PC-9 (cell line): Measurements from ENCODE around the gene DSTN. TPM values are rescaled to one million over a fixed set of nuclear protein-coding genes. Genes with fewer than 3 reads are reported as not detected.

ENCODE experiments used
- BruUV-seq: library from RNA; stranded (reverse); fragments of 400-500 nt; replicated peaks from 2 replicates; lab custom pipeline; 2021; lab: Mats Ljungman, UMichigan
- CTCF ChIA-PET: fragments of 300-600 bp; sonication (Branson Sonifier 250); formaldehyde crosslinking; loops from one replicate; lab custom pipeline; 2022; ENCODE audit warnings: antibody characterized with exemption; lab: Charles Lee
- POLR2A ChIA-PET: fragments of 300-600 bp; sonication (Branson Sonifier 250); formaldehyde crosslinking; loops from one replicate; lab custom pipeline; 2022; ENCODE audit warnings: antibody characterized with exemption; ENCODE audit not compliant: unreplicated experiment; lab: Charles Lee
- DNase-seq, 2 experiments: peaks; one replicate each; pipeline versions ENCODE4 v3.0.0 to v3.0.0-alpha.2; 2015 to 2022; ENCODE audit warnings: mixed read lengths in 1 of 2
- H2AFZ ChIP-seq: fragments of 200-600 bp; sonication (generic); 2 replicates; pipeline ENCODE4 v1.8.1; 2017; ENCODE audit warnings: antibody characterized with exemption
- H3F3A ChIP-seq: fragments of 200-600 bp; sonication (generic); 2 replicates; pipeline ENCODE4 v1.8.1; 2017; ENCODE audit warnings: antibody characterized with exemption, mild to moderate bottlenecking, low read depth; ENCODE audit not compliant: insufficient read depth
- H3K27ac ChIP-seq: fragments of 200-600 bp; sonication (generic); 2 replicates; pipeline ENCODE4 v1.6.1; 2016; ENCODE audit warnings: mixed run types
- H3K27me3 ChIP-seq: fragments of 200-600 bp; sonication (generic); 2 replicates; pipeline ENCODE4 v1.6.1; 2016; ENCODE audit warnings: low read depth, mixed run types; ENCODE audit not compliant: insufficient read depth
- H3K36me3 ChIP-seq: fragments of 200-600 bp; sonication (generic); 2 replicates; pipeline ENCODE4 v1.6.1; 2016; ENCODE audit warnings: low read depth, mixed run types
- H3K4me1 ChIP-seq: fragments of 200-600 bp; sonication (generic); replicated peaks from 2 replicates; pipeline ENCODE4 v1.6.1; 2016; ENCODE audit warnings: mixed run types; ENCODE audit not compliant: insufficient read depth
- H3K4me2 ChIP-seq: fragments of 200-600 bp; sonication (generic); 2 replicates; pipeline ENCODE4 v1.6.1; 2017; ENCODE audit warnings: mixed run types
- H3K4me3 ChIP-seq: fragments of 200-600 bp; sonication (generic); 2 replicates; pipeline ENCODE4 v1.6.1; 2016; ENCODE audit warnings: mixed run types
- H3K79me2 ChIP-seq: fragments of 200-600 bp; sonication (generic); 2 replicates; pipeline ENCODE4 v1.6.1; 2017; ENCODE audit warnings: low read depth, mixed run types
- H3K9me2 ChIP-seq: fragments of 200-600 bp; sonication (generic); 2 replicates; pipeline ENCODE4 v1.8.1; 2017; ENCODE audit warnings: mild to moderate bottlenecking; ENCODE audit not compliant: insufficient read depth
- H3K9me3 ChIP-seq: fragments of 200-600 bp; sonication (generic); 2 replicates; pipeline ENCODE4 v1.8.1; 2016; ENCODE audit warnings: low read depth; ENCODE audit not compliant: insufficient read depth
- H4K20me1 ChIP-seq: fragments of 200-600 bp; sonication (generic); 2 replicates; pipeline ENCODE4 v1.8.1; 2017; ENCODE audit not compliant: insufficient read depth
- CTCF ChIP-seq: fragments of 200-600 bp; sonication (generic); conservative IDR thresholded peaks from 2 replicates; pipeline ENCODE4 v1.6.1; 2017; ENCODE audit warnings: mixed run types, antibody characterized with exemption, mild to moderate bottlenecking, moderate library complexity
- EZH2 ChIP-seq: fragments of 200-600 bp; sonication (generic); IDR thresholded peaks from 2 replicates; pipeline ENCODE4 v1.8.0; 2017; ENCODE audit warnings: antibody characterized with exemption, low read depth
- intact Hi-C: fragments of 100-400 bp; cut with micrococcal nuclease; formaldehyde crosslinking; loops from one replicate; pipeline ENCODE4 v1.10.0; 2022; ENCODE audit not compliant: unreplicated experiment
- total RNA-seq: library from RNA; stranded (reverse); gene quantifications from 2 replicates; pipeline ENCODE4 v1.2.3, GENCODE V29; 2021

The DSTN gene
- total RNA-seq, 1 experiment from 2014 or later, result 366 TPM

DNA sequence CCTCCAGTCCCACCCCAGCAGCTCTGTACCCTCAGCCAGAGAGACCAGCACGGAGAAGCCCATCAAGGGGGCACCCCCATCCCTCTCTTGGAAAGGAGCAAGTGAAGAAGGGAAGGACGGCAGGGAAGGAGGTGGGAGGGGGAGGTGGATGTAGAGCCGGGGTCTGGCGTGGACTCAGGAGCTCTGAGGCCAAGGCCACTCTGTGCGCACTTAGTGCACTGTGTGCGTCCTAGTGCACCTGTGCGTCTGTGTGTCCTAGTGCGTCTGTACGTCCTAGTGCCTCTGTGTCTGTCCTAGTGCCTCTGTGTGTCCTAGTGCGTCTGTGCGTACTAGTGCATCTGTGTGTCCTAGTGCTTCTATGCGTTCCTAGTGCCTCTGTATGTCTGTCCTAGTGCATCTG lies 54.2 kb downstream of the DSTN start:
- no peaks in the 10 kb centered on the region; the same call in 1 of the 2 replicates for H4K20me1 ChIP-seq
- H3K9me3 ChIP-seq, result no peaks in the 10 kb centered on the region
- no peak overlapping the region for H3K4me2 ChIP-seq
- no peak for DNase-seq
- no TSS peak for BruUV-seq
- H3K27me3 ChIP-seq, result no peaks in the 10 kb centered on the region
- CTCF ChIA-PET, result no interaction called here
- H3K79me2 ChIP-seq, result no peaks in the 10 kb centered on the region
- no peaks in the 10 kb centered on the region for H3K9me2 ChIP-seq
- no peak overlapping the region for H3K27ac ChIP-seq
- POLR2A ChIA-PET, result interaction anchor here (0.6 kb wide), 1 partner anchor 10 kb away, joined by 3 read pairs; no protein-coding TSS in a partner anchor
- intact Hi-C loops, result no loop called here
- TF ChIP-seq CTCF (no peak), EZH2 (no peak)
- no peak overlapping the region for H2AFZ ChIP-seq
- H3K4me1 ChIP-seq, result no peaks in the 10 kb centered on the region
- H3F3A ChIP-seq, result no peaks in the 10 kb centered on the region
- no peak overlapping the region for H3K4me3 ChIP-seq
- no peaks in the 10 kb centered on the region for H3K36me3 ChIP-seq

DNA sequence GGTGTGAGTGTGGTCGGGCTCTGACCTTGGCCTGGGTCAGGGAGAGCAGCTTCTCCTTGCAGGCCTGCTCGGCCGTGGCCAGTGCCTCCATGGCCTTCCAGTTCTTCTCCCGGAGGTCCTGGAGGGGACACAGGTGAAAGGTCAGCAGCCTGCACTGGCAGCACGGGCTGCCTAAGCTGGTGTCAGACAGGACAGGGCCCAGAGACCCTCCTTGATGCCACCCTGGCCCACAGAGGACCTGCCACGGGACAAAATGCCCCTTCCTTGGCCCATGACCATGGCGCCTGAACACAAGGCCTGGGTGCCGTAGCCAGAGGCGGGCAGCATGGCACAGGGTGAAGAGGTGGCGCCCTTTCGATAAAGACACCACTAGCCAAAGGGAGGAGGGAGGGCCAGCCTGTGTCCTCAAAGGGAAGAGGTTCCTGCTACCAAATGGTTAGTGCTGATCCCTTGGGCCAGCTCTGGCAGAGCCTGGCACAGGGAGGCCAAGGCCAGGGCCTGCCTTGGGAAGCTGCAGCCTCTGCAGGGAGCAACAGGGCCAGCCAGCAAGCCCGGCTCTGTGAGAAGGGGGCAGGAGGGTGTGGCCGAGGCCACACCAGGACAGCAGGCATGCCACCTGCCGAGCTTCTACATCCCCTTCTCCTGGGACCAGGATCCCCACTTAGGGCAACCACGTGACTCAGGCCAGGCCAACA lies 54.8 kb downstream of the DSTN start:
- Histone ChIP-seq H3K9me2 (no peaks in the 10 kb centered on the region), H3K9me3 (no peaks in the 10 kb centered on the region), H3K36me3 (no peaks in the 10 kb centered on the region), H3K4me1 (no peaks in the 10 kb centered on the region), H3K4me3 (no peak overlapping the region), H3K79me2 (no peaks in the 10 kb centered on the region), H4K20me1 (no peaks in the 10 kb centered on the region; the same call in 1 of the 2 replicates), H3K27me3 (no peaks in the 10 kb centered on the region), H3K27ac (no peak overlapping the region), H3F3A (no peaks in the 10 kb centered on the region), H2AFZ (no peak overlapping the region), H3K4me2 (no peak overlapping the region)
- DNase-seq, result no peak
- TF ChIP-seq CTCF, result no peak
- no peak for TF ChIP-seq EZH2
- ChIA-PET CTCF (no interaction called here), POLR2A (no interaction called here)
- intact Hi-C loops, result no loop called here
- no TSS peak for BruUV-seq

GRCh38 chr20:17625246-17626051 lies 55.6 kb downstream of the DSTN start:
- no peaks in the 10 kb centered on the region; the same call in 1 of the 2 replicates for H4K20me1 ChIP-seq
- H3K4me3 ChIP-seq, result no peak overlapping the region
- H3K27me3 ChIP-seq, result no peaks in the 10 kb centered on the region
- no peaks in the 10 kb centered on the region for H3K36me3 ChIP-seq
- H2AFZ ChIP-seq, result no peak overlapping the region
- H3F3A ChIP-seq, result no peaks in the 10 kb centered on the region
- H3K27ac ChIP-seq, result no peak overlapping the region
- H3K9me3 ChIP-seq, result no peaks in the 10 kb centered on the region
- ChIA-PET CTCF (no interaction called here), POLR2A (no interaction called here)
- DNase-seq, result no peak
- H3K4me1 ChIP-seq, result no peaks in the 10 kb centered on the region
- intact Hi-C loops, result no loop called here
- no peak for TF ChIP-seq CTCF
- no TSS peak for BruUV-seq
- no peaks in the 10 kb centered on the region for H3K9me2 ChIP-seq
- no peaks in the 10 kb centered on the region for H3K79me2 ChIP-seq
- no peak overlapping the region for H3K4me2 ChIP-seq
